ENCODE data around the gene CRACDL.

- TF ChIP-seq POLR2A (IDR thresholded peaks at IDR 0.05; ENCODE audit: low read depth, low read length), result no peak
- TF ChIP-seq POLR2AphosphoS5 (IDR thresholded peaks at IDR 0.05; ENCODE audit: low read depth, low read length), result no peak
- no peak for TF ChIP-seq SPI1 (IDR thresholded peaks at IDR 0.05; ENCODE audit: low read depth, low read length)
Observed at GRCh38 chr2:98753801-98754200, 182.2 kb downstream of the CRACDL start.
